ENCODE data around the gene RUNX1.

GRCh38 chr21:34826836-34827235 lies 222.3 kb downstream of the RUNX1 start:
- no peak for TF ChIP-seq CTCF (IDR thresholded peaks at IDR 0.05; ENCODE audit: extremely low read depth in 1 of 2, insufficient read depth in 1 of 2, low read depth in 1 of 2, low read length in 2 of 2)
- no peak for TF ChIP-seq POLR2A (IDR thresholded peaks at IDR 0.05; ENCODE audit: low read depth, low read length)
- no peak for TF ChIP-seq EZH2 (IDR thresholded peaks at IDR 0.05; ENCODE audit: borderline replicate concordance, low read depth, low read length, severe bottlenecking)
- no peak for TF ChIP-seq POLR2AphosphoS5 (IDR thresholded peaks at IDR 0.05; ENCODE audit: insufficient read depth, low read depth, low read length)
- no peak for TF ChIP-seq MYC (IDR thresholded peaks at IDR 0.05; ENCODE audit: low read depth, low read length)
- TF ChIP-seq MAX (IDR thresholded peaks at IDR 0.05; ENCODE audit: insufficient read depth, insufficient read length), result no peak
- TF ChIP-seq JUN (IDR thresholded peaks at IDR 0.05; ENCODE audit: borderline replicate concordance, insufficient read depth, insufficient read length, low read depth), result no peak
- no peak for TF ChIP-seq FOS (IDR thresholded peaks at IDR 0.05; ENCODE audit: borderline replicate concordance, insufficient read depth, low read length)

All from endothelial cell of umbilical vein (primary cell).